IPS-NIHi11 (cell line): ENCODE data around the gene SLC12A2.

Experiments
- DNase-seq: peaks from one replicate; pipeline ENCODE4 v3.0.0; 2012; ENCODE audit warnings: mixed read lengths, low spot score

The SLC12A2 gene

GRCh38 chr5:128097224-128097623 is 13.7 kb downstream of the SLC12A2 start:
- DNase-seq: no peak

GRCh38 chr5:128097781-128098180 is 14.2 kb downstream of the SLC12A2 start:
- DNase-seq: no peak

GRCh38 chr5:128099944-128100343 is 16.4 kb downstream of the SLC12A2 start:
- no peak for DNase-seq

GRCh38 chr5:128100860-128101557 is 17.4 kb downstream of the SLC12A2 start:
- no peak for DNase-seq

GRCh38 chr5:128101676-128102075 is 18.1 kb downstream of the SLC12A2 start:
- DNase-seq: no peak

- no peak for DNase-seq
Observed at GRCh38 chr5:128105203-128105602, 21.6 kb downstream of the SLC12A2 start.

GRCh38 chr5:128109138-128109537 is 25.6 kb downstream of the SLC12A2 start:
- DNase-seq: no peak

GRCh38 chr5:128109766-128110165 is 26.2 kb downstream of the SLC12A2 start:
- no peak for DNase-seq

GRCh38 chr5:128111818-128112448 is 28.4 kb downstream of the SLC12A2 start:
- DNase-seq: no peak

GRCh38 chr5:128116445-128116844 is 32.9 kb downstream of the SLC12A2 start:
- DNase-seq: no peak

- DNase-seq: no peak
Observed at GRCh38 chr5:128118214-128118613, 34.6 kb downstream of the SLC12A2 start.

GRCh38 chr5:128121651-128122050 is 38.1 kb downstream of the SLC12A2 start:
- peak; percentile 11 for DNase-seq

GRCh38 chr5:128123936-128124335 is 40.4 kb downstream of the SLC12A2 start:
- no peak for DNase-seq

- no peak for DNase-seq
Observed at GRCh38 chr5:128126241-128126640, 42.7 kb downstream of the SLC12A2 start.

- DNase-seq: no peak
Observed at GRCh38 chr5:128132499-128132898, 48.9 kb downstream of the SLC12A2 start.

- no peak for DNase-seq
Observed at GRCh38 chr5:128135286-128135685, 51.7 kb downstream of the SLC12A2 start.

GRCh38 chr5:128143911-128144310 is 60.3 kb downstream of the SLC12A2 start:
- no peak for DNase-seq

- no peak for DNase-seq
Observed at GRCh38 chr5:128144491-128144890, 60.9 kb downstream of the SLC12A2 start.

GRCh38 chr5:128146671-128147070 is 63.1 kb downstream of the SLC12A2 start:
- DNase-seq: no peak

GRCh38 chr5:128154943-128155342 is 71.4 kb downstream of the SLC12A2 start:
- DNase-seq: no peak

GRCh38 chr5:128155776-128156175 is 72.2 kb downstream of the SLC12A2 start:
- no peak for DNase-seq

GRCh38 chr5:128156521-128156920 is 73.0 kb downstream of the SLC12A2 start:
- no peak for DNase-seq

GRCh38 chr5:128158342-128158741 is 74.8 kb downstream of the SLC12A2 start:
- DNase-seq: no peak

- no peak for DNase-seq
Observed at GRCh38 chr5:128163991-128164390, 80.4 kb downstream of the SLC12A2 start.
